NCI-H446 (cell line): ENCODE data around the gene FANCC.
A peak's percentile ranks its signal among the peaks of the same experiment; 100 is the strongest.

Experiments
- DNase-seq, 2 experiments: peaks; one replicate each; lab custom pipeline; 2025; lab: John Stamatoyannopoulos, UW

The FANCC gene

GRCh38 chr9:95189251-95190098 is 128.0 kb downstream of the FANCC start:
- no peak for DNase-seq

GRCh38 chr9:95188459-95188858 is 129.1 kb downstream of the FANCC start:
- no peak for DNase-seq

DNA sequence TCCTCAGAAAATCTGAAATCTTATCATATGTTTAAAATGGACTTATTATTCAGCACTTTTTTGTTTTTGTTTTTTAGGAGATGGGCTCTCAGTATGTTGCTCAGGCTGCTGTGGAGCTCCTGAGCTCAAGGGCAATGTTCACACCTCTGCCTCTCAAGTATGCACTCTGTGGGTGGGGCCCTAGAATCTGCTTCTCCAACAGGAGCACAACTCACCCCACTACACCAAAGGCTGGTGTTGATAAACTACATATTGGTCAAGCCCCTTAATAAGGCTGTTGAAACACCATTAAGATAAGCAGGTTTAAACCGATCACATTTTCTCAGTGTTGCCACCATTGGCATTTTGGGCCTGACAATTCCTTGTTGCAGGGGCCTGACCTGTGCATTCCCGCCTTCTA is 131.6 kb downstream of the FANCC start:
- DNase-seq: no peak

- no peak for DNase-seq
Observed at GRCh38 chr9:95182854-95183563, 134.5 kb downstream of the FANCC start.

- DNase-seq: no peak
Observed at GRCh38 chr9:95181835-95182234, 135.7 kb downstream of the FANCC start.

DNA sequence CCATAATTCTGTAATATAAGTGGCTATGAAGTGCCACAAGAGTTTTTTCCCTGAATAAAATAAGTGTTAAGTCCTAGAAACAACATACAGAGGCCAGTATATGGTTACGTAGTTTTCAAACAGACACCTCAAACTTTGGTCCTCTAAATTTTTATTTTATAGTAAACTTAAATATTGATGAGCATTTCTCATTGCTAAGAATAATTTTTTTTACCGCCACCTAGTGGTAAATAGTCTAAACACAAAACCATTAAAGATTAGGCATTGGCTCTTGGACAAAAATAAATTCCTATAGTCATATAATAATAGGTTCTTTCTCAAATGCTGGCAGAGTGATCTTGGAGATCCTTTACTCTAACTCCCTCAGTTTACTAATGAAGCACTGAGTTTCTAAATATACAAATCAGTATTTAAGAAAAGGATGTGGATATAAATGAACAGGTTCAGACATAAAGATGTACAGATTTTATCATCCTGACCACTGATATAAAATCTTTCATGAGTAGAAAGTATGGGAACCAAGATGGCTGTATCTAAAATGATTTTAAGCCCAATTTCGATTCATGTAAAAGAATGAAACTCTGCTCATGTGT is 136.2 kb downstream of the FANCC start:
- peak in 1 of 2 experiments; percentile 16 for DNase-seq

GRCh38 chr9:95177617-95178016 is 139.9 kb downstream of the FANCC start:
- DNase-seq: no peak

DNA sequence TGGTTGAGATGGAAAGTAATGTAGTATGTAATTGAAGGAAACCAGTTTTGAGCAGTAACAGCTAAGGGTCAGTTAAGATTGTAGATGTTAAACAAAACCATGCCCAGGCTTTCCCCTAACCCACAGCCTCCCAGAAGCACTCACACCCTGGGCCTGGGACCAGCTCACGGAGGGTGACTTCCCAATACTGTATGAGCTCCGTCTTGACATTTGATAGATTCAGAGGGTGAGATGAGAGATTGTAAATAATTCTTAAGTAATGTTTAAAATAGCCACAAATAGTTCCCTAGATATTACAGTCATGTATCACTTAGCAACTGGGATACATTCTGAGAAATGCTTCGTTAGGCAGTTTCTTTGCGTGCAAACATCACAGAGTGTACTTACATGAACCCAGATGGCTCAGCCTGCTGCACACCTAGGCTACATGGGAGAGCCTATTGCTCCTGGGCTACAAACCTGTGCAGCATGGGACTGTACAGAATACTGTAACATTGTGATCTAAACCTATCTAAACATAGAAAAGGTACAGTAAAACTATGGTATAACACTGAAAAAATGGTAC is 140.7 kb downstream of the FANCC start:
- DNase-seq: no peak

- DNase-seq: no peak
Observed at GRCh38 chr9:95175523-95175922, 142.0 kb downstream of the FANCC start.

GRCh38 chr9:95174038-95174437 is 143.5 kb downstream of the FANCC start:
- no peak for DNase-seq

GRCh38 chr9:95171596-95171995 is 145.9 kb downstream of the FANCC start:
- no peak for DNase-seq

- no peak for DNase-seq
Observed at GRCh38 chr9:95171001-95171400, 146.5 kb downstream of the FANCC start.

- DNase-seq: peak; percentile 54 to 61
Observed at GRCh38 chr9:95167998-95168397, 149.5 kb downstream of the FANCC start.

GRCh38 chr9:95165004-95165403 is 152.5 kb downstream of the FANCC start:
- DNase-seq: no peak

- DNase-seq: peak; percentile 28 to 77
Observed at GRCh38 chr9:95157481-95158151, 159.9 kb downstream of the FANCC start.

GRCh38 chr9:95156074-95156473 is 161.4 kb downstream of the FANCC start:
- no peak for DNase-seq

DNA sequence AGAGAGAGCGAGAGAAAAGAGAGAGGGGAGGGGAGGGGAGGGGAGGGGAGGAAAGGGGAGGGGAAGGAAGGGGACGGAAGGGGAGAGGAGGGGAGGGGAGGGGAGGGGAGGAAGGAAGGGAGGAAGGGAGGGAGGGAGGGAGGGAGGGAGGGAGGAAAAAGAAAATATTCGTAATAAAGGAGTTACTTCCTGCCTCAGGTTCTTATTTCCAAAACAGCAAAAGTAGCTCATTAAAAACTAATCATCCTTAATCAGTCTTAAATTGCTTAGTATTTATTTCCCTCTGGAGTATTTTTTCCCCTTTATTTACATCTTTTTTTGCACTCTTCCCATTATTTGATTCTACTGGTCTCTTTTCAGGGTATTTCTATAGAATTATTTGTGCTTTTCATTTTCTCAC is 162.3 kb downstream of the FANCC start:
- DNase-seq: no peak

GRCh38 chr9:95150903-95151302 is 166.6 kb downstream of the FANCC start:
- DNase-seq: no peak

DNA sequence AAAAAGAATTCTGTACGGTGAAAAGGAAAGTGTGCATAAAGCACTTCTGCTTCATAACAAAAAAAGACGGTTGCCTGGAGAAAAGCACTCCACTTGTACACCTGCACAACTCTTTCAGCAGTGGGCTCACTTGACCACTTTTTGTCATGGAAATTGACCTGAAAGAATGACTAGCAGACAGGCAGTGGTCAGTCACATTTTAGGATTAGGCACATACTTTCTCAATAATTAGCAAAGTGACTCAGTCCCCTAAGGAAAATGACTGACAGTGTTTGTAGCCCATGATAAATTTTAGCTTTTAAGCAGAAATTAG is 169.3 kb downstream of the FANCC start:
- no peak for DNase-seq

- DNase-seq: no peak
Observed at GRCh38 chr9:95147452-95148207, 169.9 kb downstream of the FANCC start.
